NCI-H1694 treated with DMSO at 0.1 percent for 48 hours (cell line): ENCODE results near the gene INTS11.

Experiments
- DNase-seq: peaks from one replicate; lab custom pipeline; 2025; lab: John Stamatoyannopoulos, UW

Gene INTS11

GRCh38 chr1:1312450-1313314 lies 11.8 kb downstream of the INTS11 start:
- no peak for DNase-seq

DNA sequence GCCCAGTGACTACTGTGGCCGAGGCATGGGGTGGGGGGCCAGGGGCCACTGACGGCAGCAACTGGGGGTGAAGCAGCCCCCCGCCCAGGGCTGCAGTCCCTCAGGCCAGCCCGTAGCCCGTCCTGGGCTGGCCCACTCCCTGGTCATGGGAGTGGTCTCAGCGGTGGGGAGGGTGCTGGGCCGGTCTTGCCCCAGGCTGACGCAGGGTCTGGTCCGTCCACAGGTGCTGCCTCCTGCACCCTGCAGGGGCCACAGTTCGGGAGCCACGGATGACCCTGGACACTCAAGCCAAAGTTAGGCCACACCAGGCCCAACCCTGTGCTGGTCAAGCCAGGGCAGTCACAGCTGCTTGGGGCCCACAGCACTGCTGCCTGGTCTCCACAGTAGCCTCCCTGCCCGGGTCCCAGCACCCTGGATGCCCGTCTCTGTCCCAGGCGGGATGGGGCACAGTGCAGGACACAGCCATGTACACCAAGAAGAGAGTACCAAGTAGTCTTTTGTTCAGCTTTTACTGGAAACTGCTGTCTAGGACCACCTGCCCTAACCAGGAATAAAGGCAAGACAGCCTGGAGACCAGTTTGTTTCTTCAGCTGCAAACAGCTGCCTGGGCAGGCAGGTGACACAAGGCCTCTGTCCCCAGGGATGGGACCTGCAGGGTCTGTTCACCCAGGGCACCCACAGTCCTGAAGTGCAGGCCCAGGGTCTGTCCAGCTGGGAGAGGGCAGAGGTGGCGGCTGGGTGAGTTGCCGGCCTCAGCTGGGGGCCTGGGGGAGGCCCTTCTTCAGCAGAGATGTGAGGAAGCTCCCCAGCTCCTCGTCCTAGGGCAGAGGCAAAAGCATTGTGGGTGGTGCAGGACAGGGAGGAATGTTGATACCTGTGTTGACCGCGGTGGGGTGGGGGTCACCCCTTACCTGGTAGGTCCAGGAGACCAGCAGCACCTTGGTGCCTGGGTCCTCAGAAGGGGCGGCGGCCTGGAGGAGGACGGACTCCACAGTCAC lies 13.1 kb downstream of the INTS11 start:
- no peak for DNase-seq

GRCh38 chr1:1310476-1311053 lies 13.9 kb downstream of the INTS11 start:
- no peak for DNase-seq

GRCh38 chr1:1310109-1310385 lies 14.4 kb downstream of the INTS11 start:
- no peak for DNase-seq

DNA sequence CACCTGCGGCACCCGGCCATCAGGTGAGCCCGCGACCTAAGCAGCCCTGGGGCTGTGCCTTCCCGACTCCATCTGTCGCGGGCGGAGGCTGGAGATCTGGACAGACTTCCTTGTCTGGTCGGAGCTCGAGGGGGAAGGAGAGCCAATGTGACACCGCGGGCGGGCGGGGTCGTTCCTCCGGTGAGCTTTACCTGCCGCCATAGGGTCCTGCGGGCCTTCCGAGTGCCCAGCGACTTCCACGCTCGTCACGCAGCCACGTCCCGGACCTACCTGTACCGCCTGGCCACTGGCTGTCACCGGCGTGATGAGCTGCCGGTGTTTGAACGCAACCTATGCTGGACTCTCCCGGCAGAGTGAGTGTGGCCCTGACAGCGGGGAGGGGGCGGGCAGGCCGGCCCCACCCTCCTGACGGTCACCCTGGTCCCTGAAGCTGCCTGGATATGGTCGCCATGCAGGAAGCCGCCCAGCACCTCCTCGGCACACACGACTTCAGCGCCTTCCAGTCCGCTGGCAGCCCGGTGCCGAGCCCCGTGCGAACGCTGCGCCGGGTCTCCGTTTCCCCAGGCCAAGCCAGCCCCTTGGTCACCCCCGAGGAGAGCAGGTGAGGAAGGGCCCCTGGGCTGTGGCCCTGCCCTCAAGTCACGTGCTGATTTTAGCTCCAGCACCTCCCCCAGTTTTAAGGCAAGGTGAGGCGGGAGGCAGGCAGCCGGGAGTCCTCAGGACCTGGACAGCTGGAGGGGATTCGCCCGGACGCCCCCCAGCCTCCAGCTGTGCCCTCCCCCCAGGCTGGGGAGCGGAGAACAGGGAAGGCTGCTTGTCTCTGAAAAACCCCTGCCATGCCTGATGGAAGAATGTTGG lies 15.0 kb downstream of the INTS11 start:
- no peak for DNase-seq

DNA sequence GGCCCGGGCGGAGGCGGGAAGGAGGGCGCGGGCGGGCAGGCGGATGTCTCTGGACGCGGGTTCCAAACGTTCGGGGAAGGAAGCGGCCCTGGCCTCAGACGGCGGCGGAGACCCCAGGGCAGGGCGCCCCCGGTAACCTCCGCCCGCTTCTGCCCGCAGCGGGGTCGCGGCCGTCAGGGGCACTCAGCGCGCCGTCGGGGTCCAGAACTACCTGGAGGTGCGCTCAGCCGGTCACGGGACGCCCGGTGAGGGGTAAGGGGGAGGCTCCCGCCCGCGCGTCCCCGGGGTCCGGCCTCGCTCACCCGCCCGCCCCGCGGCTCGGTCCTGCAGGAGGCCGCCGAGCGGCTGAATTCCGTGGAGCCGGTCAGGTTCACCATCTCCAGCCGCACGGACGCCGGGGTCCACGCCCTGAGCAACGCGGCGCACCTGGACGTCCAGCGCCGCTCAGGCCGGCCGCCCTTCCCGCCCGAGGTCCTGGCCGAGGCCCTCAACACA lies 15.7 kb downstream of the INTS11 start:
- DNase-seq: no peak

DNA sequence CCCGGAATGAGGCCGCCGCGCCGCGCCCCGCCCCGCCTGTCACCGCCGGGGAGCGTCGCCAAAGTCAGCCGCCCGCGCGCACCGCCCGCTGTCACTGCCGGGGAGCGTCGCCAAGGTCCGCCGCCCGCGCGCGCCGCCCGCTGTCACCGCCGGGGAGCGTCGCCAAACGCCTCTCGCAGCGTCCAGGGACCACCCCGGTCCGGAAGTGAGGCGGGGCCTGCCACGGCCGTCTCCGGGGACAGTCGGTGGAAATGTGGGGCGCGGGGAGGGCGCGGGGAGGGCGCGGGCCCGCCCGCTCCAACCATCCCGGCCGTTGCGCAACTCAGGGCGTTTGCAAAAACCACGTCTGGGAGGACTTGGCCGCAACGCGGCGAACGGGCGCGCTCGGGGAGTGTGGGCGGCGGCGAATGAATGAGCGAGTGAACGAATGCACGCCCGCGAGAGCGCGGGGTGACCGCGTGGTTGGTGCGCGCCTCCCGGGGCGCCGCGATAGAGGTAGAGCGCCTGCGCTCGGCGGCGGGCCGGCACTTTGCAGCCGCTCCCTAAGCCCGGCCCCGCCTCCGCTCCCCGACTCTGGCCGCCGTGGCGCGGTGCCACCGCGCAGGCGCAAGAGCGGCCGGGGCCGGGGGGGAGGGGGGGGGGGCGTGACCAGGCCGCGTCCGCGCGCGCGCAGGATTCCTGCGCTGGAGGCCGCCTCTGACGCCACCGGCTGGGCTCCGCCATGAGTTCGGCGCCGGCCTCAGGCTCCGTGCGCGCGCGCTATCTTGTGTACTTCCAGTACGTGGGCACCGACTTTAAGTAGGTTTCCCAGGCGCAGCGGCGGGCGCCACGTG lies 16.3 kb downstream of the INTS11 start, which contains the start of the genes ACAP3 and PUSL1:
Gene ACAP3, minus strand, starts transcription at position 8 of the 833 bp plus-strand sequence. CDS start 115 bp downstream, outside the sequence.
Gene PUSL1, plus strand, starts transcription at position 675 of the 833 bp plus-strand sequence. Its CDS starts 47 bp downstream, at position 722.
- DNase-seq: peak; percentile 74

- no peak for DNase-seq
These were observed 17.1 kb downstream of the INTS11 start for GRCh38 chr1:1307261-1307922.

DNA sequence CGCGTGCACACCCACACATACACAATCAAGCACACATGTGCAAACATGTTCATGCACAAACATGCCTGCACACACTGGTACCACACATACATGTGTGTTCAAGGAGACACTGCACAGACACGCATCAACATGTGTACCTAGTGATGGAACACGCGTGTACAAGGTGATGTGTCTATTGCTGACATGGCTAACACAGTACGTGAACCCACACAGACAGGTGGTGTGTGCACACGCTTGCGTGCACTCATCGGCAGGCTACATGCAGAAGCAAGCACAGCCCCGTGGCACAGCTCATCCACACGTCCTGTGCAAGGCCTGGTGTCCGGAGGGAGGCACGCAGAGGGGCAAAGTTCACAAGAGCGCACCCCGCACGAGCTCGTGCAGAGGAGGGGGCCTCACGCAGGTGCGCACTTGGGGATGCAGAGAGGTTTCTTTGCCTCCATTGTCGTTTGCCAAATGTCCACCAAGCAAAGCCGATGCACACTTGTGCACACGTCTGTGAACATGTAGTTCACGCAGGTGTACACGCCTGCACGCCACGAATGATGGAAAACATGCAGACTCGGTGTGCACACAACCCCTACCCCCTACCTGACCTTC lies 17.7 kb downstream of the INTS11 start:
- DNase-seq: no peak

DNA sequence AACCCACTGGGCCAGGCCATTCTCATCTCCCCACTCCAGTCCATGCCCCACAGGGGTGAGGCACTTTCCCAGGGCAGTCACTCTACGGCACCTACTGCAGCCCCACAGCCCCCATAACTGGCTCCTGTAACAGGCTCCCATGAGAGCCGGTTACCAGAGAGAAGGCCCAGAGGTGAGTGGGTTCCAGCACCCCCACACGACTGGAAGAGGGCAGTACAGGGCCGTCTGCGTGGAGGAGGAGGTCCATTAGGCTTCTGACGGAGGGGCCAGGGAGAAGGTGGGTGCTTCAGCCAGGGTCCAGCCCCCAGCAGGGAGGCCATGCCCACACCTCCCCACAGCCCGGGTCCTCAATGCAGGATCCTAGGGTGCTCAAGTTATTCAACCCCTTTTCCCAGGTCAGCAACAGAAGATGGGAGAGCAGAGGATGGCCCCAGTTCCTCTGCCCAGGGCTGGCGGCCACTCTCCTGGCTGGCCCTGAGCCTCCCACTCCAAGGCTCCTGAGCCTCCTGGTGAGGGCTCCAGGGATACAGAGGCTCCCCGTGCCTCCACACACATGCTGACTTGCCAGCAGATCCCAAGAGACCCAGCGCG lies 18.3 kb downstream of the INTS11 start:
- no peak for DNase-seq

DNA sequence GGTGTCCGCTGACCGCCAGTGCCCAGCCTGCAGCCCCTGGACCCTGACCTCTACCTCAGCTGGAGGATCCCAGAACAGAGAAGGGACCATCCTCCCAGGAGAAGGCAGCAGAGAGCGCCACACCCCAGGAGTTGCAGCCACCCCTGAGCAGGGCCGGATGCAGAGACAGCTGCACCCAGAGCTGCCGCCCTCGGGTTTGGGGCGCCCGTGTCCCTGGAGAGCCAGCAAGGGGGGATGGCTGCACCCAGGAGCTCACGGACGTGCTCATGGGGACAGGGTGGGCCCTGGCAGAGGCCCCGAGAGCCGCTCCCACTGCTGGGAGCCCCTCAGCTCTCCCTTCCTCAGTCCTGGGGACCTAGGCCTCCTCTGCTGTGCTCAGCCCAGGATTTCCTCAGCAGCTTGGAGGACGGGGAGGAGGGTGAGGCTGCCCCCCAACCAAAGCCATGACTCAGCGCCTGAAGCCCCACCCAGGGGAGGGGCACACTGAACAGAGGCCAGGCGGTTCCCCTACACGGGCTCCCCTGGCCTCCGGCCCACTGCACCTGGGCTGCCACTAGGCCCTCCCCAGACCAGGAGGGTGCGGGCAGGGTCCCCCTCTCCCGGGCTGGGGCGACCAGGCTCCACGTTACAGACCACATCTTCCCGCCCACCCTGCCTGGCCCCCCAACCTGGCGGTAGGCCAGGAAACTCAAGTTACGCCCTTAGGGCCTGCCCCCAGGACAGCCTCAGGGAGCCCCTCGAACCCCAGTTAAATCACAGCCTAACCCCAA lies 19.0 kb downstream of the INTS11 start:
- peak; percentile 67 for DNase-seq

- peak; percentile 90 for DNase-seq
These were observed 19.8 kb downstream of the INTS11 start for GRCh38 chr1:1304331-1305299.

GRCh38 chr1:1303736-1304135 lies 20.7 kb downstream of the INTS11 start:
- no peak for DNase-seq

DNA sequence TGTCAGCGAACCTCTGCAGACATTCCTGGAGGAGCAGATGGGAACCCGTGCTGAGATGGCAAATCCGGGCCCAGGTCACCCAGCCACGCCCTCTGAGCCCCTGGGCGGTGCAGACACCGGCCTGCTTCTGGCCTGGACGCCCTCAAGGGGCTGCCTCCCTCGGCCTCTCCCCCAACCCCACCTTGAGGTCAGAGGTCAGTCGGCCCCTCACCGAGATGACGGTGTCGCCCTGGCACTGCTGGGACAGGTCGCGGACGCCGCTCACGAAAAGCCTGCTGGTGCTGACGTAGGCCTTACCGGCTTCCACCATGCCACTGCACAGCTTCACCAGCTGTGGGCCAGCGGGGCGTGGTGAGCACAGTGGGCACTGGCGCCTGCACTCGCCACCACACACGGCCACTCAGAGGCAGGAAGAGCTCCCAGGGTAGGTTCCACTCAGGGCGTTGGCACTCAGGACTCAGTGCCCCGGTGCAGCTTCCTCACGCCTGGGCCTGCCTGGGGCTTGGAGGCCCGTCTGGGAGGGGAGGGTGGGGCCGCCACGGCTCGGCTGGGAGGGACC lies 21.4 kb downstream of the INTS11 start:
- DNase-seq: peak; percentile 16

DNA sequence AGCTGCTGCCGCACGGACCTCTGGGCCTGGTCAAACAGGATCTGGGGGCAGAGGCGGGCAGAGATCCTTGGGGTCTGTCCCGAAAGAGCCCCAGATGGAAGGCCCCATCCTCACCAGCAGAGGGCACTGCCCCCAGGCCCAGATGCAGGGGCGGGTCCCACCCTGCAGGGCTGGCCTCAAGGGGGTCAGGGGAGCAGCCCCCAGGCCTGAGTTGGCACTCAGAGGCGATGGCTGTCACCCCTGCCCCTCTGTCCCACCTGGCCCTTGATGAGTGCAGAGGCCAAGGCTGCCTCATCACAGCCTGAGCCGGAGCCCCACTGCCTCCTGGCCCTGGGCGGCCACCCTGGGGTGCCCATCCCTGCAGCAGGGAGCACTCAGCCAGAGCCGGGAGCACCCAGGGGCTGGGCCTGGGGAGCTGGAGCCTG lies 22.4 kb downstream of the INTS11 start:
- no peak for DNase-seq

DNA sequence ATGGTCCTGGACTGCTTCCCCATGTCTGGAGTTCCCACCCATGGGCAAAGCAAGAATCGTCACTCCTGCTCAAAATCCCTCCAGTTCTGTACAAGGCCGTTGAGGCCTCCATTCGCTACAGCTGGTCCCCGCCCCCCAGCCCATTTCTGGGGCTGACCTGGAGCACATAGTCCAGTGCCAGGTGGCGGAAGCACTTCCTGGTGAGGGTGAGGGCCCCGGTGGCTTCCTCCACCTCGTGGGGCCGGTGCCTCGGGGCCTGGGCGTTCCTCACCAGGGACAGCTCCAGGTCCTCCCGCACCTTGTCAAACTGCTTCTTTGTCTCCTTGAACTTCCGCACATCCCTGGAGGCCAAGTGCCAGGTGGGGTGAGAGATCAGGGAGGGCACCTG lies 24.1 kb downstream of the INTS11 start:
- DNase-seq: no peak
